Measurements from ENCODE around the gene CCDC33.

GRCh38 chr15:74250266-74250665 lies 14.1 kb downstream of the CCDC33 start:
- TF ChIP-seq CTCF (IDR thresholded peaks at IDR 0.05; ENCODE audit: insufficient read depth, low read length, poor library complexity, severe bottlenecking) (no peak), EZH2phosphoT487 (conservative IDR thresholded peaks at IDR 0.05; ENCODE audit: low read length) (no peak)

Measured in SU-DHL-6 (cell line).